WI38 (cell line): ENCODE data around the gene TRIM14.
"Not testable (repeated sequence)": the region's sequence is repeated elsewhere in the genome, so short reads cannot be mapped to it uniquely, and the experiment has no call there.

Experiments
- H3K4me3 ChIP-seq: 2 replicates; pipeline ENCODE4 v1.5.1; 2011; ENCODE audit warnings: low read depth, mild to moderate bottlenecking, control low read depth, low read length
- CTCF ChIP-seq: IDR thresholded peaks from 2 replicates; pipeline ENCODE4 v1.5.1; 2012; ENCODE audit warnings: low read depth, mild to moderate bottlenecking, control low read depth, low read length

TRIM14 gene

GRCh38 chr9:98124637-98125426 is 5.8 kb upstream of the TRIM14 start:
- no peak overlapping the region for H3K4me3 ChIP-seq
- TF ChIP-seq CTCF, result no peak

- H3K4me3 ChIP-seq, result not testable (repeated sequence)
Measured at GRCh38 chr9:98124091-98124490, 5.1 kb upstream of the TRIM14 start.

GRCh38 chr9:98121058-98121457 is 2.0 kb upstream of the TRIM14 start:
- no peak for TF ChIP-seq CTCF
- no peak overlapping the region for H3K4me3 ChIP-seq

GRCh38 chr9:98120476-98120875 is 1.5 kb upstream of the TRIM14 start:
- no peak overlapping the region for H3K4me3 ChIP-seq
- no peak for TF ChIP-seq CTCF

- TF ChIP-seq CTCF, result no peak
- H3K4me3 ChIP-seq, result peak overlapping the region; percentile 63
Measured at GRCh38 chr9:98117984-98118639, 910 bp downstream of the TRIM14 start.

GRCh38 chr9:98117097-98117496 is 1.9 kb downstream of the TRIM14 start:
- H3K4me3 ChIP-seq, result not testable (repeated sequence)

GRCh38 chr9:98109052-98109451 is 10.0 kb downstream of the TRIM14 start:
- no peak for TF ChIP-seq CTCF
- no peak overlapping the region for H3K4me3 ChIP-seq

- H3K4me3 ChIP-seq, result no peak overlapping the region
- no peak for TF ChIP-seq CTCF
Measured at GRCh38 chr9:98108531-98109031, 10.4 kb downstream of the TRIM14 start.
